A549 (cell line): ENCODE measurements around the gene COPZ1. TPM values are rescaled to one million over a fixed set of nuclear protein-coding genes. Genes with fewer than 3 reads are reported as not detected.

Experiments
- ATAC-seq, 2 experiments: fragments of 200-7000 bp in 1 of 2; fragments of >200 bp in 1 of 2; cut with Nextera tagmentation in 1 of 2; cut with Tn5 transposase in 1 of 2; 3 replicates each; pipeline versions ENCODE4 v1.8.0 to v1.9.1; 2018 to 2020; ENCODE audit warnings: mild to moderate bottlenecking in 1 of 2, moderate library complexity in 1 of 2
- CTCF ChIA-PET: fragments of 300-600 bp; sonication (Branson Sonifier 250); formaldehyde crosslinking; extraction: SDS; loops from one replicate; lab custom pipeline; 2021; ENCODE audit warnings: antibody characterized with exemption, inconsistent platforms; lab: Yijun Ruan, JAX
- POLR2A ChIA-PET: fragments of 350-600 bp; formaldehyde crosslinking; extraction: SDS; loops from one replicate; lab custom pipeline; 2021; ENCODE audit warnings: antibody characterized with exemption, inconsistent platforms; lab: Yijun Ruan, JAX
- DNase-seq, 2 experiments: peaks; one replicate each; pipeline versions ENCODE4 v3.0.0 to v3.0.0-alpha.2; 2011 to 2016; ENCODE audit warnings: low read depth in 1 of 2, low spot score in 1 of 2
- FAIRE-seq: peaks from 2 replicates; lab custom pipeline; 2011; peaks lifted over from hg19 to GRCh38; lab: Jason Lieb, UNC
- H3K27ac ChIP-seq, 2 experiments: fragments of >200 bp; sonication (Bioruptor Twin); formaldehyde crosslinking; 3 replicates each; pipeline ENCODE4 v1.5.1; 2016 to 2017
- H3K4me1 ChIP-seq: fragments of >200 bp; sonication (Bioruptor Twin); formaldehyde crosslinking; 3 replicates; pipeline ENCODE4 v1.6.1; 2016
- H3K4me2 ChIP-seq: fragments of >200 bp; sonication (Bioruptor Twin); formaldehyde crosslinking; 3 replicates; pipeline ENCODE4 v1.6.1; 2016
- H3K4me3 ChIP-seq: fragments of >200 bp; sonication (Bioruptor Twin); formaldehyde crosslinking; 3 replicates; pipeline ENCODE4 v1.5.1; 2016
- H3K9me3 ChIP-seq: fragments of >200 bp; sonication (Bioruptor Twin); formaldehyde crosslinking; 3 replicates; pipeline ENCODE4 v1.6.1; 2016
- CEBPB ChIP-seq, 2 experiments: fragments of >200 bp in 1 of 2; sonication (Bioruptor Twin) in 1 of 2; formaldehyde crosslinking in 1 of 2; IDR thresholded peaks; 2 replicates each; pipeline ENCODE4 v1.6.1; 2012 to 2016
- CHD2 ChIP-seq: fragments of 150-350 bp; IDR thresholded peaks from 2 replicates; pipeline ENCODE4 v1.6.1; 2014; ENCODE audit warnings: low read length; ENCODE audit not compliant: partially characterized antibody
- CHD4 ChIP-seq: fragments of 200-600 bp; sonication (generic); IDR thresholded peaks from 2 replicates; pipeline ENCODE4 v1.6.1; 2016; ENCODE audit warnings: antibody characterized with exemption, mild to moderate bottlenecking, borderline replicate concordance
- CTCF ChIP-seq: fragments of >200 bp; sonication (Bioruptor Twin); formaldehyde crosslinking; IDR thresholded peaks from 3 replicates; pipeline ENCODE4 v1.5.1; 2016
- EHMT2 ChIP-seq: fragments of 200-600 bp; sonication (generic); IDR thresholded peaks from 2 replicates; pipeline ENCODE4 v1.6.1; 2016; ENCODE audit warnings: antibody characterized with exemption, low read depth, mild to moderate bottlenecking, moderate library complexity
- EP300 ChIP-seq, 2 experiments: fragments of >200 bp; sonication (Bioruptor Twin); formaldehyde crosslinking; IDR thresholded peaks; 2 replicates in 1 of 2; 3 replicates in 1 of 2; pipeline ENCODE4 v1.6.1; 2016 to 2017
- ESRRA ChIP-seq: fragments of 150-350 bp; IDR thresholded peaks from 2 replicates; pipeline ENCODE4 v1.6.1; 2014; ENCODE audit warnings: mild to moderate bottlenecking, low read length, borderline replicate concordance
- GATA3 ChIP-seq: IDR thresholded peaks from 2 replicates; pipeline ENCODE4 v1.6.1; 2012; ENCODE audit warnings: borderline replicate concordance
- HDAC2 ChIP-seq: fragments of 200-600 bp; sonication (generic); IDR thresholded peaks from 2 replicates; pipeline ENCODE4 v1.6.1; 2016
- HMGXB4 ChIP-seq: fragments of 250-450 bp; sonication (Bioruptor Pico); IDR thresholded peaks from 2 replicates; pipeline ENCODE4 v1.5.0; 2021; ENCODE audit warnings: mild to moderate bottlenecking, moderate library complexity, borderline replicate concordance
- HOXB5 ChIP-seq: fragments of 250-450 bp; sonication (Bioruptor Pico); IDR thresholded peaks from 2 replicates; pipeline ENCODE4 v1.5.0; 2020; ENCODE audit warnings: mild to moderate bottlenecking, moderate library complexity
- MAX ChIP-seq: IDR thresholded peaks from 2 replicates; pipeline ENCODE4 v1.6.1; 2012
- NR3C1 ChIP-seq: fragments of >200 bp; sonication (Bioruptor Twin); formaldehyde crosslinking; IDR thresholded peaks from 3 replicates; pipeline ENCODE4 v1.6.1; 2017
- PBX3 ChIP-seq: IDR thresholded peaks from 2 replicates; pipeline ENCODE4 v1.6.1; 2012
- PHF8 ChIP-seq: fragments of 200-600 bp; sonication (generic); IDR thresholded peaks from 2 replicates; pipeline ENCODE4 v1.6.1; 2016; ENCODE audit warnings: low read depth, mild to moderate bottlenecking, antibody characterized with exemption, moderate library complexity, borderline replicate concordance
- POLR2AphosphoS2 ChIP-seq: conservative IDR thresholded peaks from 2 replicates; pipeline ENCODE4 v1.6.1; 2012; ENCODE audit warnings: low read length, improper control_type of control experiment, inconsistent platforms
- RCOR1 ChIP-seq: fragments of 150-350 bp; IDR thresholded peaks from 2 replicates; pipeline ENCODE4 v1.6.1; 2014; ENCODE audit warnings: antibody characterized with exemption, low read length, low read depth
- REST ChIP-seq: fragments of 200-600 bp; sonication (generic); IDR thresholded peaks from 2 replicates; pipeline ENCODE4 v1.6.1; 2016; ENCODE audit warnings: antibody characterized with exemption, mild to moderate bottlenecking, moderate library complexity
- RNF2 ChIP-seq: fragments of 200-600 bp; sonication (generic); IDR thresholded peaks from 2 replicates; pipeline ENCODE4 v1.6.1; 2016; ENCODE audit warnings: low read depth, mild to moderate bottlenecking, antibody characterized with exemption, moderate library complexity, borderline replicate concordance
- SREBF2 ChIP-seq: fragments of 450-650 bp; IDR thresholded peaks from 2 replicates; pipeline ENCODE4 v1.6.1; 2014; ENCODE audit warnings: mild to moderate bottlenecking, moderate library complexity
- TP53 ChIP-seq: fragments of 250-450 bp; sonication (Bioruptor Pico); IDR thresholded peaks from 2 replicates; pipeline ENCODE4 v1.5.0; 2021; ENCODE audit warnings: mild to moderate bottlenecking, moderate library complexity
- USF2 ChIP-seq: fragments of 450-650 bp; IDR thresholded peaks from 2 replicates; pipeline ENCODE4 v1.6.1; 2014; ENCODE audit warnings: antibody characterized with exemption
- ZC3H11A ChIP-seq: fragments of 450-650 bp; IDR thresholded peaks from 2 replicates; pipeline ENCODE4 v1.6.1; 2014; ENCODE audit warnings: antibody characterized with exemption, mild to moderate bottlenecking
- ZNF302 ChIP-seq: fragments of 250-450 bp; sonication (Bioruptor Pico); IDR thresholded peaks from 2 replicates; pipeline ENCODE4 v1.9.0; 2021; ENCODE audit warnings: inconsistent platforms, mild to moderate bottlenecking, moderate library complexity
- ZSCAN20 ChIP-seq: fragments of 250-450 bp; sonication (Bioruptor Pico); IDR thresholded peaks from 2 replicates; pipeline ENCODE4 v1.8.0; 2022; ENCODE audit warnings: mild to moderate bottlenecking, moderate library complexity
- WGBS: methylation state at CpG from one replicate; pipeline ENCODE4 v1.1.6; 2017; ENCODE audit errors: missing lambda C conversion rate; 5-methylcytosine and 5-hydroxymethylcytosine counted together
- polyA plus RNA-seq, 4 experiments: library from polyadenylated mRNA; depleted of rRNA in 3 of 4; stranded (reverse); fragments of >200 nt; fragmentation: RNase III in 1 of 4; extraction: RNeasy Plus Mini Kit Qiagen cat#74134 plus additional on column Dnase treatment in 1 of 4; gene quantifications; 2 replicates in 3 of 4; 3 replicates in 1 of 4; pipeline ENCODE4 v1.2.3, GENCODE V29; 2011 to 2017

COPZ1 gene
- polyA plus RNA-seq, 2 of the 4 experiments (the other 2 are of a cell fraction), result 300 to 613 TPM

- Histone ChIP-seq H3K4me3 (no peak overlapping the region), H3K9me3 (no peaks in the 10 kb centered on the region), H3K27ac (0 out of 6 replicates have a peak overlapping the region, but pooled peaks of 1 of the 2 experiments have one; percentile 22), H3K4me1 (peaks cover 49% of the 10 kb centered on the region), H3K4me2 (peak overlapping the region; percentile 19; the same call in 1 of the 3 replicates)
- no peak for TF ChIP-seq USF2
- TF ChIP-seq PHF8, result no peak
- no peak for TF ChIP-seq HOXB5
- no peak for TF ChIP-seq ZNF302 (CRISPR knock-in tag)
- no peak for TF ChIP-seq RNF2
- TF ChIP-seq ZSCAN20, result no peak
- TF ChIP-seq HMGXB4, result no peak
- no peak for TF ChIP-seq CEBPB (IDR thresholded peaks at IDR 0.05)
- TF ChIP-seq HDAC2, result no peak
- TF ChIP-seq POLR2AphosphoS2, result no peak
- no peak for TF ChIP-seq TP53 (CRISPR knock-in tag)
- TF ChIP-seq ESRRA, result no peak
- no peak for TF ChIP-seq RCOR1
- no peak for TF ChIP-seq ZC3H11A
- no peak for DNase-seq
- ChIA-PET CTCF (interaction anchor here (0.9 to 10.2 kb wide), 10 partner anchors 5 to 109 kb away, joined by 3 to 100 read pairs (median 4); no protein-coding TSS in a partner anchor), POLR2A (no interaction called here)
- no peak for FAIRE-seq
- ATAC-seq, result no peak
- 84% methylated on average over 5 of the region's 5 CpGs for WGBS
These were observed 4.8 kb downstream of the COPZ1 start for GRCh38 chr12:54329759-54330158.

- WGBS, result 97% methylated on average over 3 of the region's 3 CpGs
These were observed 5.5 kb downstream of the COPZ1 start for GRCh38 chr12:54330442-54330841.

More at GRCh38 chr12:54330442-54330841, 5.5 kb downstream of the COPZ1 start:
- Histone ChIP-seq H3K4me3 (no peak overlapping the region), H3K4me2 (peak overlapping the region; percentile 19), H3K9me3 (no peaks in the 10 kb centered on the region), H3K27ac (peak overlapping the region in 1 of 2 experiments; percentile 4; a peak in 1 of 6 replicates), H3K4me1 (peaks cover 51% of the 10 kb centered on the region)
- TF ChIP-seq ZNF302 (CRISPR knock-in tag), result no peak
- TF ChIP-seq CTCF, result no peak
- no peak for TF ChIP-seq PBX3
- no peak for TF ChIP-seq PHF8
- no peak for TF ChIP-seq EP300 (IDR thresholded peaks at IDR 0.05)
- TF ChIP-seq CHD2, result no peak
- no peak for TF ChIP-seq ZC3H11A
- TF ChIP-seq NR3C1, result no peak
- no peak for TF ChIP-seq SREBF2
- no peak for TF ChIP-seq GATA3
- no peak for TF ChIP-seq CHD4
- no peak for TF ChIP-seq REST
- TF ChIP-seq MAX, result no peak
- no peak for TF ChIP-seq EHMT2
- POLR2A ChIA-PET, result interaction anchor here (0.8 kb wide), 1 partner anchor 19 kb away, joined by 6 read pairs; no protein-coding TSS in a partner anchor
- FAIRE-seq (no peak), DNase-seq (no peak), ATAC-seq (no peak)
- CTCF ChIA-PET, result interaction anchor here (0.6 to 2.4 kb wide), 7 partner anchors 11 to 82 kb away, joined by 3 to 7 read pairs (median 3); no protein-coding TSS in a partner anchor
